Retinal pigment epithelial cell (primary cell): ENCODE measurements around the gene ABHD16A.
A peak's percentile ranks its signal among the peaks of the same experiment; 100 is the strongest.

Experiments used
- DNase-seq: peaks from one replicate; pipeline ENCODE4 v3.0.0-alpha.2; 2010; ENCODE audit warnings: low read depth
- H3K4me3 ChIP-seq: 2 replicates; pipeline ENCODE4 v1.5.1; 2011; ENCODE audit warnings: mild to moderate bottlenecking, low read length, control low read depth, moderate library complexity
- TF ChIP-seq, protein P1 (sequence below): conservative IDR thresholded peaks from 2 replicates; pipeline ENCODE4 v1.5.1; 2011; ENCODE audit warnings: low read depth, low read length, control low read depth, inconsistent platforms

ABHD16A gene

DNA sequence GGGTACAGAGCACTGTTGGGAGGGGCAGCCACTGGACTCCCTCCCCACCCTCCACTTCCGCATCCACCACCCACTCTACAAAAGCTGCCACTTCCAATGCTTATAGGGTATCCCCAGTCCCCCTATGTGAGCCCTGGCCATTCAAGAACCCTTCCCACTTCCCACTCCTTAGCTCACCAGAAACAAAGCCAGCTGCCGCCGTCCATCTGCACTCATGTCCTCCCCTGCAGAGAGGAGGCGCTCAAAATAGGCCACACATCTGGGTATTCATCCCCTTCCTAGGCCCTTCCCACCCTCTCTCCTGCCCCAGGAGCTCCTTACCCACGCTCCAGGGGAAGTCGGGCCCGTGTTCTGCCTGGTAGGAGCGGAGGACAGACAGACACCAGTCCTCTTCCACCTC lies 15.8 kb downstream of the ABHD16A start:
- H3K4me3 ChIP-seq = no peak overlapping the region
- TF ChIP-seq, protein P1, sequence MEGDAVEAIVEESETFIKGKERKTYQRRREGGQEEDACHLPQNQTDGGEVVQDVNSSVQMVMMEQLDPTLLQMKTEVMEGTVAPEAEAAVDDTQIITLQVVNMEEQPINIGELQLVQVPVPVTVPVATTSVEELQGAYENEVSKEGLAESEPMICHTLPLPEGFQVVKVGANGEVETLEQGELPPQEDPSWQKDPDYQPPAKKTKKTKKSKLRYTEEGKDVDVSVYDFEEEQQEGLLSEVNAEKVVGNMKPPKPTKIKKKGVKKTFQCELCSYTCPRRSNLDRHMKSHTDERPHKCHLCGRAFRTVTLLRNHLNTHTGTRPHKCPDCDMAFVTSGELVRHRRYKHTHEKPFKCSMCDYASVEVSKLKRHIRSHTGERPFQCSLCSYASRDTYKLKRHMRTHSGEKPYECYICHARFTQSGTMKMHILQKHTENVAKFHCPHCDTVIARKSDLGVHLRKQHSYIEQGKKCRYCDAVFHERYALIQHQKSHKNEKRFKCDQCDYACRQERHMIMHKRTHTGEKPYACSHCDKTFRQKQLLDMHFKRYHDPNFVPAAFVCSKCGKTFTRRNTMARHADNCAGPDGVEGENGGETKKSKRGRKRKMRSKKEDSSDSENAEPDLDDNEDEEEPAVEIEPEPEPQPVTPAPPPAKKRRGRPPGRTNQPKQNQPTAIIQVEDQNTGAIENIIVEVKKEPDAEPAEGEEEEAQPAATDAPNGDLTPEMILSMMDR = no peak
- DNase-seq = no peak

DNA sequence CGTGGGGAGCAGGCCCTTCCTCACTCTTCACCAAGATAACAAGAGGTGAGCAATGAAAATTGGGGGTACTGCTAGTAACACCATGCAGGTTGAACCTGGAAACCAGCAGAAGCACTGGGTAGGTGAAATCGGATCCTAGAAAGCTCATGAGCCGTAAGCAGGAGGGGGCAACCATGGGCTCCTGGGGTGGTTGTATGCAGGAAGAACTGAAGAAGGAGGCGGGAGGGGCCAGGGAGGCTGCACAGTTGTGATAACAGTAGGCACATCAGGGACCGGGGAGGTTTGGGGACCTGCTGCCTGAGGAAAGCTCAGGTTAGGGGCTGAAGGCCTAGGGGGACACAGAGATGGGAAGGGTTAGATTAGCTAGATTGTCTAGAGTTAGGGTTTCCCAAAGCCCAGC lies 16.6 kb downstream of the ABHD16A start:
- no peak for DNase-seq
- no peak overlapping the region for H3K4me3 ChIP-seq
- TF ChIP-seq, protein P1 = no peak

DNA sequence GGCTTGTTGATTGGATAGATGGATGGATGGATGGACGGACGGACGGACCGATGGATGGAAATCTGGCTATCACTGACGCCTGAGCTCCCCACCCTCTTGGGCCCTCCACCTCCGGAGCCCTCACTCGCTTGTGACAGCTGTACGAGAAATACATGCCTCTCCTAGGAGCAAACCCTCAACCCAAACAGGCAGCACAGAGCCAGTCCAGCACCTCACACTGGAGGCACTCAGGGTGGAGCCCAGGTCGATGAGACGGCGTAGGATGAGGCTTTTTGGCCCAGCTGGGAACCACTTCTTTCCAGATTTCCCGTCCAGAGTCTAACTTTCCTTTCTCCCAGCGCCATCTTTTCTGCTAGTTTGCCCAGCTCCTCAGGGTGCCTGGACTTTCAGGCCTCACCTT lies 19.5 kb downstream of the ABHD16A start:
- DNase-seq = no peak
- peak overlapping the region; percentile 59 for H3K4me3 ChIP-seq
- TF ChIP-seq, protein P1 = no peak

DNA sequence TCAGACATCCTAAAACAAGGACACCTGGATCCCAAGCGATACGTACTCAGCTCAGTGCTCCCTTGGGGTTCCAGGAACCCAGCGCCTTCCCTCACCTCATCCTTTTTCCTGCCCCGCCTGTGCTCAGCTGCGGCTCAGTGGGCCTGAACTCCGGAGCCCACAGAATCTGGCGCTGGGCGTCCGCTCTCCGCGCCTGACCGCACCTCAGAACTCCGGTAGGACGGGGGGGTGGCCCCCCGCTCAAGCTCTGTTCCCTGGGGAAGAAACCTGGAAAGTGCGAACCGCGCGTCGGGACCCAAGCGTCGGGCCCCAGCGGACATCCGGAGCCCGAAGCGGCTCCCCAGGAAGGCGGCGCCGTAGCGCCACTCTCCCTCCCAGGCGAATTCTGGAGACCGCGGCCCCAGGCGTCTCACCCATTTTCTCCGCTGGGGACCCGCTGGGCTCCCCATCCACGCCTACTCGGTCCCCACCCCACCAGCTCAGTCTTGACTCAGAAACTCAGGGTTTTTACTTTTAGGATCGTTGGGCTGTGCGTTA lies 21.9 kb downstream of the ABHD16A start:
- peak overlapping the region; percentile 51 for H3K4me3 ChIP-seq
- no peak for DNase-seq
- TF ChIP-seq, protein P1 = peak; percentile 20

DNA sequence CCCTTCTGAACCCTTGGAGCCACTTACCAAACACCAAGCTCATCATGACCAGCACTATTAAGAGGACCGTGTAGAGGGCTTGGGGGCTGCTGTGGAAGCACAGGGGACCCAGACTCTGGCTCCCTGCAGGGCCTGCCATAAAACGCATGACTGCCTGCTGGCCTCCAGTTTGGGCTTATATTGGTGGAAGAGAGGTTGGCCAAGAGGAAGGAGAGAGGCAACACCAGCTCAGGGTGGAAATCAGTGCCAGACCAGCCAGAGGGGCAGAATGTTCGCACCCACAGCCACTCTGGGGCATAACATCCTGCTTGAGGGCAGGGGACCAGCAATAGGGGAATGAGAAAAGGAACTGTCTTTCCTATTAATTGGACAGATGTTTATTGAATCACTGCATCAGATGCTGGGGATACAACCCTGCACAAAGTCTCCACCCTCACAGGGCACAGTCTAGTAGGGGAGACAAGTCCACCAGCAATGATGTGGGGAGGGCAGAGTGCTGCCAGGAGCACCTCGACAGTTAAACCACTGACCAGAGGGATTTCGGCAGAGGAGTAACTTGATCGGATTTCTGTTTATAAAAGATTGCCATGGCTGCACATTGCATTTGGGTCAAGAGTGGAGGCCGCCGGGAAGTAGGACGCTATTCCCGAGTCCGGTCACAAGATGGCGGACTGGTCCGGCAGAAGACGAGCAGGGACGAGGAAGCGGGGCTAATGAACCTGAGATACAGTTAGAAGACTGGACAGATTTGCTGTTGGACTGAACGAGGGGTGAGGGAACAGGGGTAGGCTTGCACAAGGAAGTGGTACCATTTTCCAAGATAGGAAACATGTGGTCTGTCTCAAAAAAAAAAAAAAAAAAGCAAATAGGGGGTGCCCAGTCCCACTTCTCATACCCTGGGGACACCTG lies 22.6 kb downstream of the ABHD16A start, which contains the start of gene LY6G5C:
TSS of gene LY6G5C (minus strand) at position 842 of the 909 bp plus-strand sequence. CDS start at position 148, 694 bp downstream.
- peak; percentile 69 for DNase-seq
- TF ChIP-seq, protein P1 = peak; percentile 65
- peak within 1 kb of the TSS; percentile 51 for H3K4me3 ChIP-seq

DNA sequence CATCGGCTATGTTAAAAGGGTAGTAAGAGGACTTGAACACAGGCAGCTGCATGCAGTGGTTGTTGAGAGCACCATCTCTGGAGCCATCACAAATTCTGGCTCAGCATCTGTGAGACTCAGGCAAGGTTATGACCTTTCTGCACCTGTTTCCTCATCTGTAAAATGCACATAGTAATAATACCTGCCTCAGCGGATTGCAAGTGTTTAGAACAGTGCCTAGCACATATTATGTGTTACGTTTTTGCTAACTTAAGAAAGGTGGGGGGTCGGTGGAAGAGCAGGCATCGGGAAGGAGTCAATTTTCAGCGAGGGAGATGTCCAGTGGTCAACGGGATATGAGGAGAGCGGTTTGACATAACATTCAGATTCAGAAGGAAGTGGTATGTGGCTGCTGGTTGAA lies 25.2 kb downstream of the ABHD16A start:
- TF ChIP-seq, protein P1 = no peak
- H3K4me3 ChIP-seq = no peak overlapping the region
- DNase-seq = no peak
